ENCODE data around the gene CRYBG2.
"Not testable (repeated sequence)": the region's sequence is repeated elsewhere in the genome, so short reads cannot be mapped to it uniquely, and the experiment has no call there.

CRYBG2 gene, protein sequence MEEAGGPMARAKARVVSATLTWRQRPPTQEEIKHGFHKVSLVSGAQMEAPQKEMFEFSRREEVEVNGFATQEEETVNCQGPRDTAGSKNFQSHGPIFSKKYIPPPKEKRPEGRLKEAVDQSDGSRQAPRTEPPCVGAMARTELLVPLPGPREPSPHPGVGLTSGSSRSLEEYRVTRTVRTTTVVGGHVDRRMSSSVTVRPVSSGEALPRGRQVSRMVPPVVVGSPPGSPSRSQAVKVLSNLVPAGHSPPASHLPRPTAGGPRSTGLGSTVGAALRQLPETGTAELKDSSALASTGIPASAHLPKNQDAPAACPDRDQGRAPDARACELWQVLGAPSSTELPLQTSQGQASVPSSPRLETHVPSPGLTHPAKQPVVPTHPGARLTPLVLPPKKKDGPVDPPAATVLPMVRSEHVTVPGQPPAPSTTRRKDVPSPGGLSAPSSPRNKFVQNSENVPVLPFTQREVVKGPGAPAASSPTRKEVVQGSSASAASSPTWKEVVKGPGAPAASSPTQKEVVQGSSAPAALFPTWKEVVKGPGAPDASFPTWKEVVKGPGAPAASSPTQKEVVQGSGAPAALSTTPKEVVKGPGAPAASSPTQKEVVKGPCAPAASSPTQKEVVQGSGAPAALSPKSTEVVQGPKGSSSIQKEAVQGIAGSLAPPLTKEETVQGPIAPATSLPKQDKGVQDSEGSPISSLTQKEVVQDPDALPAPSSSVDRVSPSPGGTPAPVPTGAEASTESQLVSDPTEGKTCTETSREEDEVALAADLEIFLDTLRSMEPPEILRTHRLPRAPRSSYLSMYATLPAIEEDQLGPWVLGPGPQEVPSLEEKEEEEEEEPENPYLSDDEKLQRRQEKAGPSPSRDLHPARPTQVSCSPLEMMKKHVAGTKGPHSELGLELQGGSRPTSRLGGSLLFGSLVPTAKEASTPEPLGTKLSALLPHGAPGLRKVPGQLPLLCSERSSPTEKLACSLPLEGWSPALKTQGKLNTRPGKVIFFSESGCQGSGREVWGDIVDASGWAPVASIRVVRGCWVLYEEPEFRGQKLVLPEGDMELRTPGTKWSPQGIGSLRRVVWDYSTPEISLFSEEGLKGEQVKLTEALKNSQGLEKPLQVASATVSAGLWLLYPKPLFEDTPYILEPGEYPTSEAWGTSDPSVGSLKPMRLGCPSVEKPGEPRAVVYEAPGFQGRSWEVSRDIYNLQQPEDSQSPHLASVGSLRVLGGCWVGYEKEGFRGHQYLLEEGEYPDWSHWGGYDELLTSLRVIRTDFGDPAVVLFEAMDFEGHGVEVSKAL (N-terminal part only)

DNA sequence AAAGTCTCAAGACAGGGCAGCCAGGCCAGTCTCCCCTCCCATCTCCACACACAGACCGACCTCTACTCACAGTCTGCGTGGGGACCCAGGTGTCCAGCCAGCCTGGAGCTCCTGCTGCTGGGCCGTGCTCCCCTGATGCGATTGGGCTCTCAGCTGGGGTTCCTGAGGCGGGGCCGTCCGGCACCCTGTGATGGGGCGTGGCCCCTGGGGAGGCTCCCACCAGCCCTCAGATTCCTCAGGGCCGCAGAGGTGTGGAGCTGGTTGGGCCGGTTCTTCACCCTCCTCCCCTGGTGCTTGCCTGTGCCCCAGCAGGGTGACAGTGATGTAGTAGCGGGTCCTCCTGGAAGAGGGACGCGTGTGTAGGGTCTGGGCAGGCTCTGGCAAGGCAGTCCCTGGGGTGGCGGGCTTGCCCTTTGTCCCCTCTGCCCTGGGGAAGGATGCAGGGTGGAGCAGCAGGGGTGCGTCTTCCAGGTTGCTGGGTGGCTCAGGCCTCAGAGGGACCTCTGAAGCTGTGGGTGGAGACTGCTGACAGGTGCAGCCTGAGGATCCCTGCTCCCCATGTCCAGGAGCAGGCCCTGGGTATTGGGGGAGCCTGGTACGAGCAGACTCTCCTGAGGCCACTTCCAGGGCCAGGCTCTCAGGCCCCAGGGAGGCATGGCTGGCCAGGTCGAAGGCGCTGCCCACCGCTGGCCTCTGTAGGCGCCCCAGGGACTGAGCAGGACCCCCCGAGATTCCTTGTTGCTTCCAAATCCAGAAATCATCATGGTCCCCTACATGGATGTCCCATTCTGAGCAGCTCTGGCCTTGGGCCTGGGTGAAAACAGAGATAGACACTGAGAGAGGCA is at the start of gene CRYBG2:
TSS of gene CRYBG2 (minus strand) at position 155 of the 845 bp plus-strand sequence. CDS start 7,473 bp downstream, outside the sequence.
- DNase-seq: no peak

DNA sequence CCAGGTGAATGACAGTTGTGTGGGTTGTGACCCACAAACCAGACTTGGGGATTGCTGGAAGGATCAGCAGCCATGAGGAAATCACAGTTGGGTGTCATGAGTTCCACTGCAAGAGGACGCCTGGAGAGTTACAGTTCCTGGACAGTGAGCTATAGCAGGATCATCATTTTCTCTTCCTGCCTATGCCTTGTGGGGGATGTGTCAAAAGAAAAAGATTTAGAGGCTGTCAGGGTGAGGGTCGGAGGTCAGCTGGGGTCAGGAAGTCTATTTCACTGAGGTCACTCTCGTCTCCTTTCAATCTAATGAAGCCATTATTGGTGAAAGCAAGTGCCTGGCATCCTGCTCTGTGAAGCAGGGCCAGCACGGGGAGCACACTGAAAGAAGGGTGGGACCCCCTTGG is 49.7 kb upstream of the CRYBG2 start:
- DNase-seq: no peak

DNA sequence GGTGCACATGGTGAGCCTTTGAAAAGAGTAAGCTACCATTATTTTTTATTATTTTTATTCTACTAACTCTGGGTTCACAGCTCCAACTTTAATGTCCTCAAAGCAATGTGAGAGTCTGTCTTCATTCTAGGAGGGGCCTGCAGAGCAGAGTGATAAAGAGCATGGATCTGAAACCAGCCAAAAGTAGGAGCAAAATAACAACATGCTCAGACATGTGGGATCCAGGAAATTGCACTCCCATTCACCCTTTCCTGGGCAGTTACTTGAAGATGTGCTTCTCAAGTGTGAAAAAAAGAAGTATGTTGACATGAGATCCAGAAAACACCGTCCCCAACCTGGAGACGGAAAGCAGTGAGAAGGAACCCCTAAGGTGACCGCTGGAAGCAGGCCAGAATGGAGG is 48.0 kb upstream of the CRYBG2 start:
- DNase-seq: no peak

DNA sequence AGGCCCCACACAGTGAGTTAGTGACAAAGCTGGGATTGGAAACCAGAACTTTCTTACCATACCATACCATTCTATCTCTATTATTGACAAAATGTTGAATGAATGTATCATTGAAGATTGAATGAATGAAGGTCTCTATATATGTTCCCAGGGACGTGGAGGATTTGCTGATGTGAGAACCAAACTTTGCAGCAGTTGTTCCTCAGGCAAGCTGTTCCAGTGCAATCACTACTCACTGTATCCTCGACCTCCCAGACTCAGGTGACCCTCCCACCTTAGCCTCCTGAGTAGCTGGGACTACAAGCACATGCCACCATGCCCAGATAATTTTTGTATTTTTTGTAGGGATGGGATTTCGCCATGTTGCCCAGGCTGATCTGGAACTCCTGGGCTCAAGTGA is 45.1 kb upstream of the CRYBG2 start:
- DNase-seq: no peak

DNA sequence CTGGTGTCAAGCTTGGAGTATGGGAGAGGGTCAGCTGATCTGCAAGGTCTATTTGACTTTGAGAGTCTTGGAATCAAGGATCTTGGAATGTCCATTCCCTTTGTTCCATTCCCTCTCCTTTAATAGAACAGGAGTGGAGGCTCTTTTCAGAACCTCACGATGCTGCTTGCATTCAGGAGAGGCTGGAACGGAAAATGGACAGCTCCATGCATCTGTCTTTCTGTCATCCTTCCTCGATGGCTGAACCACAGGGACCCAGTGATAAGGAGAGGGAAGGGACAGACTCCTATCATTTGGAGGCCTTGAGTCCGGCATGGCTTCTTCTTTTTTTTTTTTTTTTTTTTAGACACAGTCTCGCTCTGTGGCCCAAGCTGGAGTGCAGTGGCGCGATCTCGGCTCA is 41.8 kb upstream of the CRYBG2 start:
- DNase-seq: no peak

DNA sequence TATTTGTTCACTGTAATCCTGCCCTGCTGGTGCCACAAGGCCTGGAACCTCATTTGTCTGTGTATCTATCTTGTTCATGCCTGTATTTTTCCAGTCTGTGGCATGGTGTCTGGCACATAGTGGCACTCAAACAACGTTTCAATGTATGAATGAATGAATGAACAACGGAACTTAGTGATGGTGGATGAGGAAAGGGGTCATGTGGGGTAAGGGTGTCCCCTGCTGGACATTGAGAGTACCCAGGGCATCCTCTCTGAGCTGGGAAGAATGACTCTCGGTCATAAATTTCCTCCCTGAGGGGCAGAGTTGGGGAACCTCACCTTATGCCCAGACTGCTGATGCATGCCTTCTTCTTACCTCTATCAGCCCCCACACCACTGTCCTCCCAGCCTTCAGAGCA is 37.5 kb upstream of the CRYBG2 start:
- DNase-seq: no peak

DNA sequence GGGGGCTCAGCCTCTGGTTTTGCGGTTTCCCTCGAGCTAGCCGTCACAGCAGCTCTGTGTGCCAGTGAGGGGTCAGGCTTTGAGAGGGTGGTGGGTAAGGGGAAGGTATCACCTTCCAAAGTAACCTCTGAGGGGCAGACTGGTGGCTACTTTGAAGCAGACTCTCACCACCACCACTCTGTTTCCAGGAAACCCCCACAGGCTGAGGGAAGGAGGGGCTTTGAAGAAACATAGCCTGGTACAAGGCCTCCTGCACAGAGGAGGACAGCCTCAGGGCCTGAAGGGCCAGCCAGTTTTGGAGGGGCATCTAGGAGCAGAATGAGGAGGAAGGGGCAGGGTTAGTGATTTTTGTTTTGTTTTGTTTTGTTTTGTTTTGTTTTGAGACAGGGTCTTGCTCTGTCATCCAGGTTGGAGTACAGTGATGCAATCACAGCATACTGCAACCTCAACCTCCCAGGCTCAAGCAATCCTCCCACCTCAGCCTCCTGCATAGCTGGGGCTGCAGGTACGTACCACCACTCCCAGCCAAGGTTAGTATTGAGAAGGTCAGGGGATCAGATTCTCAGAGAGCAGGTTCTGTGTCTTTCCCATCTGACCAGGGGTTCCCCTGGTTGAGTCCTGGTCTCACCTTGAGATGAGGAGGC is 35.8 kb upstream of the CRYBG2 start:
- no peak for DNase-seq

DNA sequence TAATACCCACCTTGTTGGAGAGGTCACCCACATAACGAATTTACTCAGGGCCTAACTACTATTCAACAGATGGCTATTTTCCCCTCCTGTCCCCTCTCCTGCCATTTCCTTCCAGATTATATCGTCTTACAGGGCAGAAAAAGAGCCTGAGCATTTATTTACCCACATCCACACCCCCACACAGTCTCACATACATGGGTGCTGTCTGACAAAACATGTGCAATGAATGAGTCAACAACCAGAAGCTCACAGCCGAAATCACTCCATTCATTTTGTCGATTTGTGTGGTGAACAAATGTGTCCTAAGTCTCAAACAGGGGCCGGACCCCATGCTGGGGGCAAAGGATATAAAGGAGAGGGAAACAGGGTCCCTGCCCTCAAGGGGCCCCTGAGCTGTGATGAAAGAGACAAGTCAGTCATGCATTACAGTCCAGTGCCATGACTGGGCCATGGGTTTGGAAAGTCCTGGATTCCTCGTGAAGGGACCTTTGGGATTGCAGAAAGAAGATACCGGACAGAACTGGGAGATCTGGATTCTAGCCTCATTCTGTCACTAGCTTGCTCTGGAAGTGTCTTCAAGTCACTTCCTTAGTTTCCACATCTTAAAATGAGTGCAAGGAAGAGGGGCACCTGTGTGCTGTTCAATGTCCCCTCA is 35.0 kb upstream of the CRYBG2 start:
- DNase-seq: no peak

DNA sequence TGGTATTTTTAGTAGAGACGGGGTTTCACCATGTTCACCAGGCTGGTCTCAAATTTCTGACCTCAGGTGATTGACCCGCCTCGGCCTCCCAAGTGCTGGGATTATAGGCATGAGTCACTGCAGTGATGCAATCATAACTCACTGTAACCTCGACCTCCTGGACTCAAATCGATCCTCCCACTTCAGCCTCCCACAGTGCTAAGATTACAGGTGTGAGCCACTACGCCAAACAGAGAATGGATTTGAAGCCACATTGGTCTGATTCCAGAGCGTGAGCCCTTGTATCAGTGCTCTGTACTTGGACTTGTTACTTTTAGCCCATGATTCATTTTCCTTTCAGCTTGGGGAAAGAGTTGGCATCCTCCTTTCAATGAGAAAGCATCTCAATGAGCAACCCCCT is 33.5 kb upstream of the CRYBG2 start:
- DNase-seq: no peak

DNA sequence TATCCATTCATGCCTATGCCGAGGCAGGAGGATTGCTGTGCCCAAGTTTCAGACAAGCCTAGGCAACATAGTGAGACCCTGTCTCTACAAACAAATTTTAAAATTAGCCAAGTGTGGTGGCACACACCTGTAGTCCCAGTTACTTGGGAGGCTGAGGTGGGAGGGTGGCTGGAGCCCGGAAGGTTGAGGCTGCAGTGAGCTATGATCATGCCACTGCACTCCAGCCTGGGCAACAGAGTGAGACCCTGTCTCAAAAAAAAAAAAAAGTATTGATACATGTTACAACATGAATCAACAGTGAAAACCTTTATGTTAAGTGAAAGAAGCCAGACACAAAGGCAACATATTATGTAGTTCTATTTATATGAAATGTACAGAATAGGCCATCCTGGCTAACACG is 31.1 kb upstream of the CRYBG2 start:
- not testable (repeated sequence) for DNase-seq

DNA sequence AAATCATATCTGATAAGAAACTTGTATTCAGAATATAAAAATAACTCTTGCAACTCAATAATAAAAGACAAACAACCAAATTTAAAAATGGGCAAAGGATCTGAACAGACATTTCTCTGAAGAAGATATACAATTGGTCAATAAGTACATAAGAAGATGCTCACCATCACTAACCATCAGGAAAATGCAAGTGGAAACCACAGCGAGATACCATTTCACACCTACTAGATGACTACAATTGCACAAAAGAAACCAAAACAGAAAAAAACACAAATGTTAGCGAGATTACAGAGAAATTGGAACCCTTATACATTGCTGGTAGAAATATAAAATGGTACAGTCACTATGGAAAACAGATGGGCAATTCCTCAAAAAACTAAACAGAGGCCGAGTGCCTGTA is 30.1 kb upstream of the CRYBG2 start:
- DNase-seq: no peak

DNA sequence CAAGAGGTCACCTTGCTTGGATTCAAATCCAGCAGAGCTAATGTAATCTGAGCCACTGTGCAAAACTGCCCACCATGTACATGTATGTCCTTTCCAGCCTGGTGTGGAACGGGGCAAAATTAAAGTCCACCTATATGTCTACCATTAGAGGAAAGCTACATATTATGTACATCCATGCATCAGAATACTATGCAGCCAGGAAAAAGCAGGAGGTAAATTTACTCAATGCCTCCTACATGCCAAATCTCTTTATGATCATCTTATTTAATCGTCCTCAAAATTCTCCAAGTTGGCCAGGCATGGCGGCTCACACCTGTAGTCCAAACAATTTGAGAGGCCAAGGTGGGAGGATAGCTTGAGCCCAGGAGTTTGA is 24.9 kb upstream of the CRYBG2 start:
- no peak for DNase-seq

DNA sequence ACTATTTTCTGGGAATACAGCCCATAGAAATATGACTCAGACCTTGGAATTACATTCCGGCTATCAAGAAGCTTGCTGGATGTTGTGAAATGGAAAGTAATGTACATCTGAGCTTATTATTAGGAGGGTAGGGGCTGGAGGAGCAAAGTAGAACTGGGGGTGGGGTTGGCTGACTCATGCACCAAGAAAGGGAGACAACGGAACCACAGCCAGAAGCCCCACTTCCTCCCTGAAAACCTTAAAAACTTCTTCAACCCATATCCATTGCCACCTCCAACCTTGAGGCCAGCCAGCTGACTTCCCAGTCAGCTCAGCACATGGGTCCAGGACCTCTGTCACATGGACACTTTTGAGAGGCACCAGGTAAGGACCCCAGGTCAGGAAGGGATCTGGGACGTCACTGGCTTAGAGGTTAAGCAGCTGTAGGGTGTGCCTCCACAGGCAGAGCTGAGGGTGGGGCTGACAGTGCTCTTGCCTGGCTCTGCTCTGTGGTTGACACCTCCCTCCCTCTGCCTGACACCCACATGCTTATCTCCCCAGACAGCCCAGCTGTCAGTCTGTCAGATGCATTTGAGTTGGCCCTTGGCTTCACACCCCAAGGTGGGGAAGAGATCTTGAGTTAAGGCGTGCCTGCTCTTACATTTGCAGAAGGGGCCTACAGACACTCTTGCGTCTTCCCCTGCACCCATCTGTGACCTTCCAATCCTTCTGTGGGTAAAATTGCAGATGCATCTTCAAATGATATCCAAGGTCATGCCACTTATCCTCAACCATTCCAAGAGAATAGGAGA is 24.4 kb upstream of the CRYBG2 start:
- DNase-seq: no peak

DNA sequence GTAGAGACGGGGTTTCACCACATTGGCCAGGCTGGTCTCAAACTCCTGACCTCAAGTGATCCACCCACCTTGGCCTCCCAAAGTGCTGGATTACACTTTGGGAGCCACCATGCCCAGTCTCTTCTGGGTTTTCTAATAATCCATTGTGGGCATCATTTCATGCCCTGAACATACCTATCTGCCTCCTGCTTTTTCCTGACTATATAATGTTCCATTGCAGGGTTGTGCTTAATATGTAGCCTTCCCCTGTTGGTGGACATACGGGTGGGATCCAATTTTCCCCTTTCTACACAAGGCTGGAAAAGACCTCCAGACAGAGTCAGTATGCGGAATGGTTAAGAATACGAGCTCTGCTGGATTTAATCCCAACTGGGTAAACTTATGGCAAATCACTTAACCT is 22.1 kb upstream of the CRYBG2 start:
- DNase-seq: no peak

DNA sequence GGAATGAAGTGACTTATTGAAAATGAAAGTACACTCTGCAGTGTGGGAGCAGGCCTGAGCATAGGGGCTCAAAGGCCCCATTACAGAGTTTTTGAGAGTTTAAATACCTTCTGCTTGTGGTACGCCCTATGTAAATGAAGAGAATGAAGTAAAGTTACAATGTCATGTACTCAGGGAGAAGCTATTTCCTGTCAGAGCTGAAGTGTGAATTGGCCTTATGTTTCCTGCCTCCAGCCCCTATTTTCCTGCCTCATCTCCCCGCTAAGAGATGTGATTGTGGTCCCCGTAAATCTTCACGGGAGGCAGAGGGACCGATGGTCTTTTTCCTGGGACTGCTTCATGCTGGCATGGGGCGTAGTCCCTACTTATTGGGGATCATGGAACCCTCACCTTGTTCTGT is 21.2 kb upstream of the CRYBG2 start:
- DNase-seq: no peak

DNA sequence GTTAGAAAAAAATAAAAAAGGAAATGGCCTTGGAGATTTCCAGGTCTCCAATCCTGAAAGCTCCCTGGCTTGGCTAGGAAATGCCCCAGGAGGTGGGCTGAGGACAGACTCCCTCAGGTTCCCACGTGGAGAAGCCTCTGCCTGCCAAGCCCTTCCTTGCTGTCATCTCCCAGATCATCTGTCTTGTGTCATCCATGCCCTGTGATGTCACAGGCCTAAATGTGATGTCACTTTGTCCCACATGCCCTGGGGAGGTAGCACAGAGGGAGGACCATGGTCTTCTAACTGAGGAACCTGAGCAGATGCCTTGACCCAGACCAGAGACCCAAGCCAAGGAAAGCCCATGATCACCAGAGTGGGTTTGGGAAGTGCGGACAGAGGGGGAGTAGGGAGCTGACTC is 20.4 kb upstream of the CRYBG2 start:
- DNase-seq: not testable (repeated sequence)

DNA sequence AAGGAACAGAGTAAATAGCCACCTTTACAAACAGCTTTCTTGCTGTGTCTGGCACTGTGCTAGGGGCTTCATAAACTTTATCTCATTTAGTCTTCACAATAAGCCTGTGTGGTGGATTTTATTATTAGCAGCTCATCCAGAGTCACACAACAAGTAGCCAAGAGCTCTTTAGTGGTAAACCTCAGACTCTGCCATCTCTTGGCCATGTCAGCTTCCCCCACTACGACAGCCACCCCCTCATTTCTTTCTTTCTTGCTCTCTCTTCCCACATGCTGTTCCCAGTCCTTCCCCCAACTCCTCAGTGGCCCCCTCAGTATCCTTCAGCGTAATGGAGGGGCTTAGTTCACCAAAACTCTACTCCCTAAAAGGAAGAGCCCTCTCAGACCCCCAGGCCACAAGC is 19.9 kb upstream of the CRYBG2 start:
- no peak for DNase-seq

DNA sequence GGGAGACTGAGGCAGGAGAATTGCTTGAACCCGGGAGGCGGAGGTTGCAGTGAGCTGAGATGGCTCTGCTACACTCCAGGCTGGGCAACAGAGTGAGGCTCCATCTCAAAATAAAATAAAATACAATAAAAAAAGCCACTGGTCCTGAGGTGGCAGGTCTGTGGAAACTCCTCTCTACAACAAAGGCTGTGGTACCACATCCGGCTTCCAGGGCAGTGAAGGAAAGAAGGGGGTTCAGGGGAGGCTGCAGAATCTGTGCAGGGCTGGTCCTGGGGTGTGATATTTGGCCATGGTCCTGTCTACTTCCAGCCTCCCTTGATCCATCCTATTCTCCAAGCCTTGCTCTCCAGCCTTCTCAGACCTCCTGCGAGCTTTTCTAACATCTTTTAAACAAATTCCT is 19.4 kb upstream of the CRYBG2 start:
- no peak for DNase-seq

DNA sequence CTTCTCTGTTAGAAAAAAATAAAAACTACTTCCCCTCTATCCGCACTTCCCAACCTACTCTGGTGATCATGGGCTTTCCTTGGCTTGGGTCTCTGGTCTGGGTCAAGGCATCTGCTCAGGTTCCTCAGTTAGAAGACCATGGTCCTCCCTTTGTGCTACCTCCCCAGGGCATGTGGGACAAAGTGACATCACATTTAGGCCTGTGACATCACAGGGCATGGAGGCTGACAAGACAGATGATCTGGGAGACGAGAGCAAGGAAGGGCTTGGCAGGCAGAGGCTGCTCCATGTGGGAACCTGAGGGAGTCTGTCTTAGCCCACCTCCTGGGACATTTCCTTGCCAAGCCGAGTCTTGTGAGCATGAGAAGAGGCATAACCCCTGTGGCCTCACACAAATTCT is 18.7 kb upstream of the CRYBG2 start, which contains the start of gene ZNF683:
TSS of gene ZNF683 (minus strand) at position 140 of the 400 bp plus-strand sequence. CDS start 4,179 bp downstream, outside the sequence.
- not testable (repeated sequence) for DNase-seq

DNA sequence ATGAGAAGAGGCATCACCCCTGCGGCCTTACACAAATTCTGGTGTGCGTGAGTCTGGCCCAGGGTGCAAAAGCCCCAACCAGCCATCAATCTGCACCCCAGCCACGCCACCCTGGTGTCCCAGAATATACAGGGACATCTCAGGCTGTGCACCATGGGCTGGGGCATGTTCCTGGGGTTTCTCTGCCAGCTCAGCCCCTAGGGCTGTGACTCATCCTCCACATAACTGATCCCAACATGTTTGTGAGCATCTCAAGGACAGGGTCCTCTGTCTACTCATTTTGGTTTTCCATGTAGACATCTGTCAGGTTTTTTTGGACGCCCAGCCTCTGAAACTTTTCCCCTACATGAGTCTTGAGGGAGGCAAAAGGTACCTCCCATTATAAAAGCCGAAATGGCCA is 18.1 kb upstream of the CRYBG2 start:
- DNase-seq: no peak

Data from NCI-H1092 treated with DMSO at 0.1 percent for 48 hours (cell line).